DND-41 (cell line): ENCODE data around the gene EDN3.

ENCODE experiments used
- ATAC-seq: fragments of 200-7000 bp; cut with Tn5 transposase; 3 replicates; pipeline ENCODE4 v1.9.1; 2021; ENCODE audit warnings: low read depth; ENCODE audit not compliant: insufficient read depth
- DNase-seq: peaks from one replicate; pipeline ENCODE4 v3.0.0-alpha.2; 2020
- H2AFZ ChIP-seq: 2 replicates; pipeline ENCODE4 v1.6.0; 2012; ENCODE audit warnings: low read depth, low read length
- H3K27ac ChIP-seq: 2 replicates; pipeline ENCODE4 v1.5.1; 2012; ENCODE audit warnings: low read length, inconsistent platforms
- H3K27me3 ChIP-seq: fragments of 200-600 bp; sonication (generic); 2 replicates; pipeline ENCODE4 v1.6.0; 2012; ENCODE audit warnings: low read length, mild to moderate bottlenecking, inconsistent platforms; ENCODE audit not compliant: insufficient read depth, poor library complexity
- H3K36me3 ChIP-seq: 2 replicates; pipeline ENCODE4 v1.5.1; 2012; ENCODE audit warnings: low read length, inconsistent platforms; ENCODE audit not compliant: insufficient read depth
- H3K4me1 ChIP-seq: 2 replicates; pipeline ENCODE4 v1.5.1; 2012; ENCODE audit warnings: mild to moderate bottlenecking, low read length; ENCODE audit not compliant: insufficient read depth
- H3K4me2 ChIP-seq: 2 replicates; pipeline ENCODE4 v1.6.0; 2012; ENCODE audit warnings: mild to moderate bottlenecking, moderate library complexity, low read length, inconsistent platforms; ENCODE audit not compliant: insufficient read depth
- H3K4me3 ChIP-seq, 2 experiments: fragments of 200-600 bp in 1 of 2; shearing (Covaris generic) in 1 of 2; 2 replicates each; pipeline ENCODE4 v1.5.1; 2012 to 2016; ENCODE audit warnings: inconsistent platforms in 2 of 2, low read length in 2 of 2, mild to moderate bottlenecking in 2 of 2, low read depth in 1 of 2, moderate library complexity in 1 of 2
- H3K79me2 ChIP-seq: 2 replicates; pipeline ENCODE4 v1.6.0; 2012; ENCODE audit warnings: low read length, inconsistent platforms; ENCODE audit not compliant: insufficient read depth
- H3K9ac ChIP-seq: 2 replicates; pipeline ENCODE4 v1.6.0; 2012; ENCODE audit warnings: low read depth, mild to moderate bottlenecking, inconsistent platforms, low read length, moderate library complexity
- H3K9me3 ChIP-seq: 2 replicates; pipeline ENCODE4 v1.5.1; 2012; ENCODE audit warnings: low read length, moderate library complexity, mild to moderate bottlenecking, inconsistent platforms; ENCODE audit not compliant: insufficient read depth, severe bottlenecking
- H4K20me1 ChIP-seq: 2 replicates; pipeline ENCODE4 v1.6.0; 2012; ENCODE audit warnings: low read length; ENCODE audit not compliant: insufficient read depth
- EZH2 ChIP-seq: IDR thresholded peaks from 3 replicates; pipeline ENCODE4 v1.6.1; 2012; ENCODE audit warnings: borderline replicate concordance, low read depth, mild to moderate bottlenecking, moderate library complexity, low read length, inconsistent platforms; ENCODE audit not compliant: severe bottlenecking
- TF ChIP-seq, protein P1 (sequence below): IDR thresholded peaks from 2 replicates; pipeline ENCODE4 v1.5.1; 2012; ENCODE audit warnings: borderline replicate concordance, low read length, moderate library complexity, mild to moderate bottlenecking; ENCODE audit not compliant: poor library complexity, severe bottlenecking; ENCODE audit errors: extremely low read depth

Gene EDN3

DNA sequence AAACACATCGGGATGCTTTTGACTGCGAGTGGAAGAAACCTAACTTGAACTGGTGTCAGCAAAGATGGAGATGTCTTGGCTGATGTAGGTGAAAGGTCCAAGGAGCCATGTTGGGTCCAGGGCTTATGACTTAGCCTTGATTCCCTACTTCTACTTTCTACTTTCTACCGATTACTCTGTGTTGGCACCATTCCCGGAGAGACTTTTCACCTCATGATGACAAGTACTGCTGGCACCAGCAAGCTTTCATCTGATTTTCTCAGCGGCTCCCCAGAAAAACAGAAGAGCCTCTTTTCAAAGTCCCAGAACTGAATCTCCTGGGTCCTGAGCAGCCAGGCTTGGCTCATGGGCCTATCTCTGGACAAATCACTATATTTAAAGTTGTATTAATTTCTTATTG is 4.9 kb upstream of the EDN3 start:
- TF ChIP-seq, protein P1, sequence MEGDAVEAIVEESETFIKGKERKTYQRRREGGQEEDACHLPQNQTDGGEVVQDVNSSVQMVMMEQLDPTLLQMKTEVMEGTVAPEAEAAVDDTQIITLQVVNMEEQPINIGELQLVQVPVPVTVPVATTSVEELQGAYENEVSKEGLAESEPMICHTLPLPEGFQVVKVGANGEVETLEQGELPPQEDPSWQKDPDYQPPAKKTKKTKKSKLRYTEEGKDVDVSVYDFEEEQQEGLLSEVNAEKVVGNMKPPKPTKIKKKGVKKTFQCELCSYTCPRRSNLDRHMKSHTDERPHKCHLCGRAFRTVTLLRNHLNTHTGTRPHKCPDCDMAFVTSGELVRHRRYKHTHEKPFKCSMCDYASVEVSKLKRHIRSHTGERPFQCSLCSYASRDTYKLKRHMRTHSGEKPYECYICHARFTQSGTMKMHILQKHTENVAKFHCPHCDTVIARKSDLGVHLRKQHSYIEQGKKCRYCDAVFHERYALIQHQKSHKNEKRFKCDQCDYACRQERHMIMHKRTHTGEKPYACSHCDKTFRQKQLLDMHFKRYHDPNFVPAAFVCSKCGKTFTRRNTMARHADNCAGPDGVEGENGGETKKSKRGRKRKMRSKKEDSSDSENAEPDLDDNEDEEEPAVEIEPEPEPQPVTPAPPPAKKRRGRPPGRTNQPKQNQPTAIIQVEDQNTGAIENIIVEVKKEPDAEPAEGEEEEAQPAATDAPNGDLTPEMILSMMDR = no peak
- no peak for TF ChIP-seq EZH2
- Histone ChIP-seq H3K27me3 (peaks cover 7% of the 10 kb centered on the region), H3K79me2 (no peaks in the 10 kb centered on the region), H3K9ac (no peak overlapping the region), H4K20me1 (no peaks in the 10 kb centered on the region; the same call in 1 of the 2 replicates), H3K4me1 (no peaks in the 10 kb centered on the region), H2AFZ (no peak overlapping the region), H3K4me3 (no peak overlapping the region), H3K27ac (no peak overlapping the region), H3K36me3 (no peaks in the 10 kb centered on the region), H3K4me2 (no peak overlapping the region), H3K9me3 (no peaks in the 10 kb centered on the region)
- no peak for ATAC-seq
- no peak for DNase-seq

DNA sequence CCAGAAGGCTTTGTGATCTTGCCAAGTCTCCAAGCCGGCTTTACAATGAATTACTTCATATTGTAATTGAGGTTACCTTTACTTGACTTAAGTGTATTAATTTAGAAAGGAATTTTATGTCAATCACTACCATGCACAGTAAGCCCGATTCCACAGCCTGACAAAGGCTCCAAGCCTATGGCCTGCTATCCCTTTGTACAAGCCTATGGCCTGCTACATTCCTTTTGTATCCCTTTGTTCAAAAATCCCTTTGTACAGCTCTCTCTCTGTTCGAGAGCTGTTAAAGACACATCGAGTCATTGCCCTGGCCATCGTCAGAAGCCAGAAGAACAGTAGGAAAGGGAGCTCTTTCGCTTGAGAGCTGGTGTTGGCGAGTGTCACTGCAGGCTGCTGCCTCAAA is 2.7 kb upstream of the EDN3 start:
- no peak overlapping the region for H3K4me3 ChIP-seq
- no peak for ATAC-seq
- no peaks in the 10 kb centered on the region for H3K27me3 ChIP-seq
- H3K36me3 ChIP-seq = no peaks in the 10 kb centered on the region
- H3K79me2 ChIP-seq = no peaks in the 10 kb centered on the region
- H3K4me2 ChIP-seq = no peak overlapping the region
- no peak overlapping the region for H2AFZ ChIP-seq
- no peak overlapping the region for H3K9ac ChIP-seq
- no peak overlapping the region for H3K27ac ChIP-seq
- TF ChIP-seq EZH2 = no peak
- no peaks in the 10 kb centered on the region for H3K4me1 ChIP-seq
- no peaks in the 10 kb centered on the region for H3K9me3 ChIP-seq
- H4K20me1 ChIP-seq = peaks cover 7% of the 10 kb centered on the region
- no peak for DNase-seq

- Histone ChIP-seq H2AFZ (no peak overlapping the region), H3K9ac (no peak overlapping the region), H3K36me3 (no peaks in the 10 kb centered on the region), H3K4me2 (no peak overlapping the region), H4K20me1 (peaks cover 9% of the 10 kb centered on the region), H3K4me1 (no peaks in the 10 kb centered on the region), H3K79me2 (no peaks in the 10 kb centered on the region), H3K27me3 (peaks cover 6% of the 10 kb centered on the region), H3K4me3 (no peak overlapping the region), H3K27ac (no peak overlapping the region), H3K9me3 (no peaks in the 10 kb centered on the region)
- TF ChIP-seq, protein P1 = no peak
- no peak for TF ChIP-seq EZH2
- no peak for DNase-seq
- ATAC-seq = no peak
These were observed 472 bp upstream of the EDN3 start for GRCh38 chr20:59299945-59300332.

DNA sequence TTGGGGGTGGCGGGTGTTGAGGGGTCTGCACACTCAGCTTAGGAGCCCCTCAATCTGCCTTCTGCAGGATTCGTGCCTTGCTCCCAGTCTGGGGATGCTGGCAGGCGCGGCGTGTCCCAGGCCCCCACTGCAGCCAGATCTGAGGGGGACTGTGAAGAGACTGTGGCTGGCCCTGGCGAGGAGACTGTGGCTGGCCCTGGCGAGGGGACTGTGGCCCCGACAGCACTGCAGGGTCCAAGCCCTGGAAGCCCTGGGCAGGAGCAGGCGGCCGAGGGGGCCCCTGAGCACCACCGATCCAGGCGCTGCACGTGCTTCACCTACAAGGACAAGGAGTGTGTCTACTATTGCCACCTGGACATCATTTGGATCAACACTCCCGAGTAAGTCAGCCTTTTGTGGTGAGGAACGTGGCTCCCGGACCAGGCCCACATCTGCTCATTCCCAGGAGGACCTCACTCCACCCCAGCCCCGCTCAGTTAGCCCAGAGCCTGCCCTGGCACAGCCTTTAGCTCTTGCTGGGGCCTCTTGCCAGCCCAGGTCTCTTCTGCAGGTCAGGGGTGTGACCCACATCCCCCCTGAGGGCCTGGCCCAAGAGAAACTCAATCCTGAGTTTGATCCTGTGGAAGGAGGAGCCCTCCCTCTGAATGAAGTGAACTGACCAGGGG is 1.1 kb downstream of the EDN3 start:
- Histone ChIP-seq H3K27ac (no peak overlapping the region), H3K4me1 (no peaks in the 10 kb centered on the region), H3K79me2 (no peaks in the 10 kb centered on the region), H3K4me3 (no peak overlapping the region), H3K9ac (no peak overlapping the region), H3K9me3 (no peaks in the 10 kb centered on the region), H3K27me3 (peaks cover 6% of the 10 kb centered on the region), H3K36me3 (no peaks in the 10 kb centered on the region), H4K20me1 (peaks cover 9% of the 10 kb centered on the region), H2AFZ (no peak overlapping the region), H3K4me2 (no peak overlapping the region)
- no peak for DNase-seq
- TF ChIP-seq EZH2 = no peak
- TF ChIP-seq, protein P1 = no peak
- no peak for ATAC-seq
